ENCODE data around the gene GAGE2A. TPM values are rescaled to one million over a fixed set of nuclear protein-coding genes. Genes with fewer than 3 reads are reported as not detected.
"Not testable (repeated sequence)": the region's sequence is repeated elsewhere in the genome, so short reads cannot be mapped to it uniquely, and the experiment has no call there.

GAGE2A gene
- polyA plus RNA-seq, 1 of the 3 experiments (the other 2 are of a cell fraction) = not detected

GRCh38 chrX:49570100-49570499, 19.2 kb upstream of the GAGE2A start, which contains the start of gene GAGE12G:
Gene GAGE12G (plus strand): TSS chrX:49570400. CDS start chrX:49571555, 1,155 bp downstream.
- H3F3A ChIP-seq (replicated peaks; ENCODE audit: insufficient read depth); H3K4me3 ChIP-seq (ENCODE audit: low read depth in 2 of 2, low read length in 1 of 2); H3K27ac ChIP-seq (ENCODE audit: low read depth in 2 of 2, low read length in 1 of 2); CTCF ChIA-PET; H3K27me3 ChIP-seq (ENCODE audit: insufficient read depth); H3K4me2 ChIP-seq; H3K36me3 ChIP-seq (replicated peaks in 1 of 2; ENCODE audit: control insufficient read depth in 1 of 2, insufficient read depth in 2 of 2, low read length in 1 of 2); H4K20me1 ChIP-seq (ENCODE audit: insufficient read depth); H3K9me2 ChIP-seq; H3K9me3 ChIP-seq; H3K4me1 ChIP-seq (ENCODE audit: control insufficient read depth in 1 of 2, insufficient read depth in 2 of 2, low read depth in 1 of 2, low read length in 1 of 2); H3K79me2 ChIP-seq (ENCODE audit: insufficient read depth); DNase-seq; H2AFZ ChIP-seq (ENCODE audit: low read depth); H3K9ac ChIP-seq; POLR2A ChIA-PET: not testable (repeated sequence)
- WGBS (ENCODE audit: low lambda C conversion rate) = no CpG with 5 or more reads among the region's 16 CpGs

GRCh38 chrX:49579649-49580048, 9.6 kb upstream of the GAGE2A start, which contains the start of gene GAGE12H:
Gene GAGE12H (plus strand): TSS chrX:49579949. CDS start chrX:49581104, 1,155 bp downstream.
- H3K9me3 ChIP-seq; H3K4me1 ChIP-seq (ENCODE audit: control insufficient read depth in 1 of 2, insufficient read depth in 2 of 2, low read depth in 1 of 2, low read length in 1 of 2); CTCF ChIA-PET; H4K20me1 ChIP-seq (ENCODE audit: insufficient read depth); H3K79me2 ChIP-seq (ENCODE audit: insufficient read depth); H3K9me2 ChIP-seq; H3K36me3 ChIP-seq (replicated peaks in 1 of 2; ENCODE audit: control insufficient read depth in 1 of 2, insufficient read depth in 2 of 2, low read length in 1 of 2); H3K4me3 ChIP-seq (ENCODE audit: low read depth in 2 of 2, low read length in 1 of 2); H3K27me3 ChIP-seq (ENCODE audit: insufficient read depth); H3K27ac ChIP-seq (ENCODE audit: low read depth in 2 of 2, low read length in 1 of 2); DNase-seq; H3K9ac ChIP-seq; H3K4me2 ChIP-seq; POLR2A ChIA-PET; H3F3A ChIP-seq (replicated peaks; ENCODE audit: insufficient read depth); H2AFZ ChIP-seq (ENCODE audit: low read depth): not testable (repeated sequence)
- WGBS (ENCODE audit: low lambda C conversion rate) = no CpG with 5 or more reads among the region's 16 CpGs

- POLR2A ChIA-PET; H3K4me1 ChIP-seq (ENCODE audit: control insufficient read depth in 1 of 2, insufficient read depth in 2 of 2, low read depth in 1 of 2, low read length in 1 of 2); H3K27me3 ChIP-seq (ENCODE audit: insufficient read depth); H3K9ac ChIP-seq; H2AFZ ChIP-seq (ENCODE audit: low read depth); H3K4me3 ChIP-seq (ENCODE audit: low read depth in 2 of 2, low read length in 1 of 2); H3K79me2 ChIP-seq (ENCODE audit: insufficient read depth); H3K4me2 ChIP-seq; H3F3A ChIP-seq (replicated peaks; ENCODE audit: insufficient read depth); CTCF ChIA-PET; H3K9me3 ChIP-seq; H3K9me2 ChIP-seq; H4K20me1 ChIP-seq (ENCODE audit: insufficient read depth); H3K27ac ChIP-seq (ENCODE audit: low read depth in 2 of 2, low read length in 1 of 2); DNase-seq; H3K36me3 ChIP-seq (replicated peaks in 1 of 2; ENCODE audit: control insufficient read depth in 1 of 2, insufficient read depth in 2 of 2, low read length in 1 of 2): not testable (repeated sequence)
- WGBS (ENCODE audit: low lambda C conversion rate) = 38% methylated on average over 31 of the region's 37 CpGs
Measured at GRCh38 chrX:49589769-49590478, 628 bp downstream of the GAGE2A start.

- POLR2A ChIA-PET; H3K4me3 ChIP-seq (ENCODE audit: low read depth in 2 of 2, low read length in 1 of 2); H4K20me1 ChIP-seq (ENCODE audit: insufficient read depth); H3K9me2 ChIP-seq; H3K79me2 ChIP-seq (ENCODE audit: insufficient read depth); DNase-seq; H3K27ac ChIP-seq (ENCODE audit: low read depth in 2 of 2, low read length in 1 of 2); H3K27me3 ChIP-seq (ENCODE audit: insufficient read depth); H3K9ac ChIP-seq; H3K36me3 ChIP-seq (replicated peaks in 1 of 2; ENCODE audit: control insufficient read depth in 1 of 2, insufficient read depth in 2 of 2, low read length in 1 of 2); H3K4me2 ChIP-seq; H2AFZ ChIP-seq (ENCODE audit: low read depth); CTCF ChIA-PET; H3K9me3 ChIP-seq; H3K4me1 ChIP-seq (ENCODE audit: control insufficient read depth in 1 of 2, insufficient read depth in 2 of 2, low read depth in 1 of 2, low read length in 1 of 2); H3F3A ChIP-seq (replicated peaks; ENCODE audit: insufficient read depth): not testable (repeated sequence)
- WGBS (ENCODE audit: low lambda C conversion rate) = 51% methylated on average over 14 of the region's 17 CpGs
Measured at GRCh38 chrX:49590488-49590887, 1.2 kb downstream of the GAGE2A start.

GRCh38 chrX:49598720-49599119, 9.4 kb downstream of the GAGE2A start, which contains the start of gene GAGE1:
Gene GAGE1 (plus strand): TSS chrX:49599020. CDS start chrX:49600175, 1,155 bp downstream.
- H3F3A ChIP-seq (replicated peaks; ENCODE audit: insufficient read depth); H4K20me1 ChIP-seq (ENCODE audit: insufficient read depth); H3K9me3 ChIP-seq; H3K27me3 ChIP-seq (ENCODE audit: insufficient read depth); H3K4me3 ChIP-seq (ENCODE audit: low read depth in 2 of 2, low read length in 1 of 2); H3K27ac ChIP-seq (ENCODE audit: low read depth in 2 of 2, low read length in 1 of 2); POLR2A ChIA-PET; H3K4me1 ChIP-seq (ENCODE audit: control insufficient read depth in 1 of 2, insufficient read depth in 2 of 2, low read depth in 1 of 2, low read length in 1 of 2); H3K79me2 ChIP-seq (ENCODE audit: insufficient read depth); CTCF ChIA-PET; H3K36me3 ChIP-seq (replicated peaks in 1 of 2; ENCODE audit: control insufficient read depth in 1 of 2, insufficient read depth in 2 of 2, low read length in 1 of 2); H3K9ac ChIP-seq; H2AFZ ChIP-seq (ENCODE audit: low read depth); H3K4me2 ChIP-seq; H3K9me2 ChIP-seq; DNase-seq: not testable (repeated sequence)
- WGBS (ENCODE audit: low lambda C conversion rate) = no CpG with 5 or more reads among the region's 16 CpGs
